Esophagus (tissue), 2 donors: ENCODE data around the gene CAMTA2. TPM values are rescaled to one million over a fixed set of nuclear protein-coding genes. Genes with fewer than 3 reads are reported as not detected.
"Not testable (repeated sequence)": the region's sequence is repeated elsewhere in the genome, so short reads cannot be mapped to it uniquely, and the experiment has no call there.

Source experiments
- H3K27ac ChIP-seq, 2 donors: one replicate each; pipeline ENCODE4 v1.5.1; 2013; ENCODE audit warnings: low read depth in 2 of 2, mild to moderate bottlenecking in 2 of 2, inconsistent platforms in 1 of 2, low read length in 1 of 2, moderate library complexity in 1 of 2
- H3K27me3 ChIP-seq, 2 donors: one replicate each; pipeline ENCODE4 v1.6.1; 2013; ENCODE audit warnings: low read length in 2 of 2, control low read depth in 1 of 2, mild to moderate bottlenecking in 1 of 2; ENCODE audit not compliant: insufficient read depth in 2 of 2, control insufficient read depth in 1 of 2
- H3K36me3 ChIP-seq, 2 donors: one replicate each; pipeline ENCODE4 v1.6.1; 2013; ENCODE audit warnings: low read length in 1 of 2; ENCODE audit not compliant: control insufficient read depth in 2 of 2, insufficient read depth in 2 of 2
- H3K4me1 ChIP-seq, 2 donors: one replicate each; pipeline ENCODE4 v1.6.1; 2013; ENCODE audit warnings: low read length in 1 of 2; ENCODE audit not compliant: control insufficient read depth in 2 of 2, insufficient read depth in 2 of 2
- H3K4me3 ChIP-seq, 2 donors: one replicate each; pipeline ENCODE4 v1.5.1; 2013; ENCODE audit warnings: low read length in 2 of 2, mild to moderate bottlenecking in 2 of 2, low read depth in 1 of 2, moderate library complexity in 1 of 2
- H3K9me3 ChIP-seq, 2 donors: one replicate each; pipeline ENCODE4 v1.6.1; 2013; ENCODE audit warnings: mild to moderate bottlenecking in 2 of 2, low read depth in 1 of 2, low read length in 1 of 2, moderate library complexity in 1 of 2; ENCODE audit not compliant: control insufficient read depth in 2 of 2, insufficient read depth in 1 of 2
- WGBS, 2 donors: extraction: QIAGEN DNeasy Blood & Tissue Kit; methylation state at CpG; one replicate each; pipeline ENCODE4 v1.1.7; 2013; 5-methylcytosine and 5-hydroxymethylcytosine counted together
- polyA plus RNA-seq, 2 donors: library from polyadenylated mRNA; stranded (reverse); fragments of 200-250 nt; gene quantifications; one replicate each; pipeline ENCODE4 v1.2.3, GENCODE V29; 2013
- donor health status: healthy with polysubstance abuse.
- donor health status: Bipolar disorder and iron deficiency.

Gene CAMTA2
- polyA plus RNA-seq, 2 donors, result 26.3 to 50.8 TPM

DNA sequence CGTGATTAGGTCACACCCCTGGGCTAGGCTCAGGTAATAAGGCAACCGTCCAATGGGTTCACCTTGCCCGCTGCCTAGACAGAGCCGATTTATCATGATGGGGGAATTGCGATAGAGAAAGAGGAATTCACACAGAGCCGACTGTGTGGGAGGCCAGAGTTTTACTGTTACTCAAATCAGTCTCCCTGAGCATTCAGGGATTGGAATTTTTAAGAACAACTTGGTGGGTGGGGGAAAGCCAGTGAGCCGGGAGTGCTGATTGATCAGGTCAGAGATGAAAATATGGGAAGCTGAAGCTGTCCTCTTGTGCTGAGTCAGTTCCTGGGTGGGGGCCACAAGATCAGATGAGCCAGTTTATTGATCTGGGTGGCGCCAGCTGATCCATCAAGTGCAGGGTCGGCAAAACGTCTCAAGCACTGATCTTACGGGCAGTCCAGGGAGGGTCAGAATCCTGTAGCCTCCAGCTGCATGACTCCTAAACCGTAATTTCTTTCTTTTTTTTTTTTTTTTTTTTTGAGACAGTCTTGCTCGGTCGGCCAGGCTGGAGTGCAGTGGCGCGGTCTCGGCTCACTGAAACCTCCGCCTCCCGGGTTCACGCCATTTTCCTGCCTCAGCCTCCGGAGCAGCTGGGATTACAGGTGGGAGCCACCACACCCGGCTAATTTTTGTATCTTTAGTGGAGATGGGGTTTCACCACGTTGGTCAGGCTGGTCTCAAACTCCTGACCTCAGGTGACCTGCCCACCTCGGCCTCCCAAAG lies 60.7 kb downstream of the CAMTA2 start:
- H3K4me1 ChIP-seq, H3K9me3 ChIP-seq, H3K36me3 ChIP-seq, H3K4me3 ChIP-seq, H3K27ac ChIP-seq, H3K27me3 ChIP-seq: not testable (repeated sequence)
- WGBS, 2 donors, result 82 to 87% methylated on average over 24 of the region's 24 CpGs

DNA sequence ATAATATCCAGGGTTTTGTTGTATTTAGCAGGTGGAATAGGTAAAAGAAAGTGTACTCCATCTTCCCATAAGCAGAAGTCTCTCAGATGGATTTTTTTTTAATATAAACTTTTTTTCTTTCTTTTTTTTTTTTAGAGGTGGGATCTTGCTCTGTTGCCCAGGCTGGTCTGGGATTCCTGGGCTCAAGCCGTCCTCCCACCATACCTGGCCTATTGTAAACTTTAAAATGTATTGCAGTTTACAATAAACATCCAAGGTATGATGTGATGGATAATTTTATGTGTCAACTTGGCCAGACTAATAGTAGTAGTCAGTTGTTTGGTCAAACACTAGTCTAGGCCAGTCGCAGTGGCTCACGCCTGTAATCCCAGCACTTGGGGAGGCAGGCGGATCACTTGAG lies 66.2 kb downstream of the CAMTA2 start:
- no peak overlapping the region for H3K4me3 ChIP-seq
- H3K27ac ChIP-seq, result no peak overlapping the region
- H3K4me1 ChIP-seq, result no peaks in the 10 kb centered on the region
- H3K9me3 ChIP-seq, result no peaks in the 10 kb centered on the region
- no peaks in the 10 kb centered on the region for H3K36me3 ChIP-seq
- no peaks in the 10 kb centered on the region for H3K27me3 ChIP-seq
- WGBS, 2 donors, result 93 to 94% methylated on average over 4 of the region's 4 CpGs

- Histone ChIP-seq H3K4me3 (no peak overlapping the region), H3K27ac (peak overlapping the region in 1 of 2 donors; percentile 55)
- 70 to 79% methylated on average over 10 of the region's 10 CpGs for WGBS, 2 donors
These were observed 67.0 kb downstream of the CAMTA2 start for GRCh38 chr17:4920351-4921048.

DNA sequence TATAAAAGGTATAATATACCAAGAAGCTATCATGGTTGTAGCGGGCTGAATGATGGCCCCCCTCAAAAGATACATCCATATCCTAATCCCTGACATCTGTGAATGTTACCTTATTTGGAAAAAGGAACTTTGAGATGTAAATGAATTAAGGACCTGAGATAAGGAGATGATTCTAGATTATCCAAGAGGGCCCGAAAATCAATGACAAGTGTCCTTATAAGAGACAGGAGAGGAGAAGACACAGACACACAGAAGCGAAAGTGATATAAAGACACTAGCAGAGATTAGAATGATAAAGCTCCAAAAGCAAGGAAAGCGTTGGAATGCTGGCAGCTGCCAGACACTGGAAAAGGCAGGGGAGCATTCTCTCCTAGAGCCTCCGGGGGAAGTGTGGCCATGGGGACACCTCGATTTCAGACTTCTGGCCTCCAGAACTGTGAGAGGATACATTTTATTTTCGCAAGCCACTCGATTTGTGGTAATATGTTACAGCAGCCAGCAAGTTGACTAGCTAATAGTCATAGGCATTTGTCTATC lies 67.9 kb downstream of the CAMTA2 start:
- Histone ChIP-seq H3K36me3 (no peaks in the 10 kb centered on the region), H3K27me3 (no peaks in the 10 kb centered on the region), H3K4me3 (no peak overlapping the region), H3K27ac (no peak overlapping the region), H3K9me3 (no peaks in the 10 kb centered on the region), H3K4me1 (no peaks in the 10 kb centered on the region)
- 71 to 74% methylated on average over 8 of the region's 8 CpGs for WGBS, 2 donors

More at GRCh38 chr17:4920351-4921048, 67.0 kb downstream of the CAMTA2 start:
- H3K27me3 ChIP-seq, result no peaks in the 10 kb centered on the region
- no peaks in the 10 kb centered on the region for H3K4me1 ChIP-seq
- H3K9me3 ChIP-seq, result no peaks in the 10 kb centered on the region
- H3K36me3 ChIP-seq, result no peaks in the 10 kb centered on the region

Other genes with a start within 250 kb of the CAMTA2 start
- under 1 TPM; 0.82 to 0.96 TPM for gene ZMYND15, start 247.8 kb downstream of the CAMTA2 start, polyA plus RNA-seq
- gene CXCL16, start 247.7 kb downstream of the CAMTA2 start, polyA plus RNA-seq, result 10 to 100 TPM; 10.9 to 20.3 TPM
- under 1 TPM in 1 of 2 donors, not detected in 1; 0.07 TPM for gene TM4SF5, start 215.8 kb downstream of the CAMTA2 start, polyA plus RNA-seq
- gene VMO1, start 201.3 kb downstream of the CAMTA2 start, polyA plus RNA-seq, result 1 to 10 TPM; 1.3 to 1.5 TPM
- gene GLTPD2, start 198.7 kb downstream of the CAMTA2 start, polyA plus RNA-seq, result under 1 TPM in 1 of 2 donors, not detected in 1; 0.38 TPM
- 100 to 1,000 TPM; 110 to 248 TPM for gene PSMB6, start 191.5 kb downstream of the CAMTA2 start, polyA plus RNA-seq
- gene PLD2, start 180.5 kb downstream of the CAMTA2 start, polyA plus RNA-seq, result 10 to 100 TPM; 66.9 to 67.4 TPM
- 100 to 1,000 TPM in 1 of 2 donors, 10 to 100 TPM in 1; 86.1 to 161 TPM for gene MINK1, start 154.3 kb downstream of the CAMTA2 start, polyA plus RNA-seq
- under 1 TPM; 0.58 to 0.71 TPM for gene C17orf107, start 88.1 kb downstream of the CAMTA2 start, polyA plus RNA-seq
- gene CHRNE, start 84.6 kb downstream of the CAMTA2 start, polyA plus RNA-seq, result under 1 TPM; 0.16 to 0.47 TPM
- under 1 TPM; 0.02 to 0.12 TPM for gene GP1BA, start 55.4 kb downstream of the CAMTA2 start, polyA plus RNA-seq
- 10 to 100 TPM; 18.3 to 43.4 TPM for gene SLC25A11, start 47.6 kb downstream of the CAMTA2 start, polyA plus RNA-seq
- 100 to 1,000 TPM in 1 of 2 donors, 10 to 100 TPM in 1; 79.5 to 149 TPM for gene RNF167, start 47.4 kb downstream of the CAMTA2 start, polyA plus RNA-seq
- 100 to 1,000 TPM; 371 to 761 TPM for gene PFN1, start 39.1 kb downstream of the CAMTA2 start, polyA plus RNA-seq
- 10 to 100 TPM in 1 of 2 donors, 1 to 10 TPM in 1; 1.7 to 10.8 TPM for gene ENO3, start 36.6 kb downstream of the CAMTA2 start, polyA plus RNA-seq
- 10 to 100 TPM; 48.9 to 56.4 TPM for gene SPAG7, start 19.9 kb downstream of the CAMTA2 start, polyA plus RNA-seq
- 1 to 10 TPM in 1 of 2 donors, under 1 TPM in 1; 0.67 to 1.2 TPM for gene INCA1, start 9.8 kb upstream of the CAMTA2 start, polyA plus RNA-seq
- 10 to 100 TPM; 64.7 to 71.6 TPM for gene KIF1C, start 10.3 kb upstream of the CAMTA2 start, polyA plus RNA-seq
- 1 to 10 TPM in 1 of 2 donors, under 1 TPM in 1; 0.92 to 3.1 TPM for gene SLC52A1, start 47.8 kb upstream of the CAMTA2 start, polyA plus RNA-seq
- 1 to 10 TPM; 1.5 to 1.8 TPM for gene ZFP3, start 90.8 kb upstream of the CAMTA2 start, polyA plus RNA-seq
- gene ZNF232, start 124.2 kb upstream of the CAMTA2 start, polyA plus RNA-seq, result 1 to 10 TPM; 4.3 to 5.8 TPM
- gene USP6, start 128.4 kb upstream of the CAMTA2 start, polyA plus RNA-seq, result under 1 TPM; 0.02 to 0.04 TPM
- gene ZNF594, start 204.2 kb upstream of the CAMTA2 start, polyA plus RNA-seq, result 1 to 10 TPM in 1 of 2 donors, under 1 TPM in 1; 0.86 to 1.7 TPM
- under 1 TPM; 0.18 to 0.29 TPM for gene SCIMP, start 247.2 kb upstream of the CAMTA2 start, polyA plus RNA-seq